Stimulated activated CD8-positive, alpha-beta memory T cell treated with anti-CD3 and anti-CD28 coated beads, Interleukin-12 subunit alpha, Interleukin-12 subunit beta, amount 100 ng/mL, for 4 hours (primary cell): ENCODE data around the gene MEA1.

Source experiments
- DNase-seq: peaks from one replicate; pipeline ENCODE4 v3.0.0-alpha.2; 2020; ENCODE audit warnings: low read depth

The MEA1 gene

DNA sequence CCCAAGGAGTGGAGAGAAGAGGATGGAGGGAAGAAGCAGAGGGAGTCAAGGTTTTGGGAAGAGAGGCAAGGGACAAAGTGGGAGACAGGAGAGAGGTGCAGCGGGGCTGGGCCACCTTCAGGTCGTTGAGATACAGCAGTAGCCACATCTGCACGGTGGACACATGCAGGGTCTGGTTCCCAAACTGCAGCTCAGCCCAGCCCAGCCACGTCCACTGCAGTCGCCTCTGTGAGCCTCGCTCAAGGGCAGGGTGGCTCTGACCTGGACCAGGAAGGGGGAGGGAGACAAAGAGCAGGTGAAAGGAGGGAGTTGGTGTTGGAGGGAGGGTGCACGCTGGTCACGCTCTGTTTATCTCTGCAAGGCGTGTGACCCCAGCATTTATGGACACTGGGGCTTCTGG, 25.0 kb upstream of the MEA1 start:
- DNase-seq = no peak

DNA sequence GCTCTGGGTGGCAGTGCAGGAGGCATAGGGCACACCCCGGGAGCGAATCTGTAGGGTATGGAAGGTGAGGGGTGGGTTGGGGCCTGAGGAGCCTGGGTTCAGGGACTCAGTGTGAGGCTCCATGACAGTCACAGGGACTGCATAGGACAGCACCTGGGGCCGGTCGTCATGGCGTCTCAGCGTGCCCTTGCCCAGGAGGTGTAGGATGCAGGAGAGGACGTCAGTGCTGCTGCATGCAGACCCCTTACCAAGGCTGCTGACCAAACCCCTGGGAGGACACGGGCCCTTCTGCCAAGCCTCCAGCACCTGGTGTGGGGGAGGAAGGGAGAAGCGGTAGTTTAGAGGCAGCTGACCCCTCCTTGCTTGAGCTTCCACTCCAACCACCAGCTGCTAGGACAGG, 24.0 kb upstream of the MEA1 start:
- no peak for DNase-seq

DNA sequence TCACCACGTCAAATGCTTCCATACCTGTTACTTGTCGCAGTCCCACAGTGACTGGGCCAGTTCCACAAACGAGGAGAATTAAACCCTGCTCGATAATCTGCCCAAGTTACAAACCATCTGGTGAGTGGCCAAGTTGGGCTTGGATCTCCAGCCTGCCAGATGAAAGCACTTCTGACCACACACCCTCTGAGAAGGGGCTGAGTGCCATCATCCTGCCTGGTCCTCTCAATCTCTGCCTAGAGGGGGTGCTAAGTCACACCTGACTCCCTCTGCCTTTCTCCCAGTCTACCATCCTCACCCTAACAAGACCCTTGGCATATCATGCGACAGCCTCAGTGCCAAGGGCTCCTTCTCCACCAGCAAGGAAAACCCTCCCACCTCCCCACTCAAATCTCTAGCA, 23.5 kb upstream of the MEA1 start:
- no peak for DNase-seq

DNA sequence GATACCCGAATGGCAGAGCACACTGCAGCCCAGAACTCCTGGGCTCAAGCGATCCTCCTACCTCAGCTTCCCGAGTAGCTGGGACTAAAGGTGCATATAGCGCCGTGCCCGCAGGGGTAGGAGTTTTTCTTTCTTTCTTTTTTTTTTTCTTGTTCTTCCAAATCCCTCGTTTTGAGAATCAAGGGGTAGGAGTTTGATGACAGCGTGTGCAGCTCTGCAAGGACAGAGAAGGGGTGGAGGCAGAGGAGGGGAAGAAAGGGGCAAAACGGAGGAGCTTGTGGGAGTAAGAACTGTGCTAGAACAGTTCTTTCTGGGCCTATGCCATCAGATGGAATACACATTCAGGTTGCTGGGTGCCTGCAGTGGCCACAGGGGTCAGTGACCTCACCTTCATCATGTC, 23.0 kb upstream of the MEA1 start:
- no peak for DNase-seq

DNA sequence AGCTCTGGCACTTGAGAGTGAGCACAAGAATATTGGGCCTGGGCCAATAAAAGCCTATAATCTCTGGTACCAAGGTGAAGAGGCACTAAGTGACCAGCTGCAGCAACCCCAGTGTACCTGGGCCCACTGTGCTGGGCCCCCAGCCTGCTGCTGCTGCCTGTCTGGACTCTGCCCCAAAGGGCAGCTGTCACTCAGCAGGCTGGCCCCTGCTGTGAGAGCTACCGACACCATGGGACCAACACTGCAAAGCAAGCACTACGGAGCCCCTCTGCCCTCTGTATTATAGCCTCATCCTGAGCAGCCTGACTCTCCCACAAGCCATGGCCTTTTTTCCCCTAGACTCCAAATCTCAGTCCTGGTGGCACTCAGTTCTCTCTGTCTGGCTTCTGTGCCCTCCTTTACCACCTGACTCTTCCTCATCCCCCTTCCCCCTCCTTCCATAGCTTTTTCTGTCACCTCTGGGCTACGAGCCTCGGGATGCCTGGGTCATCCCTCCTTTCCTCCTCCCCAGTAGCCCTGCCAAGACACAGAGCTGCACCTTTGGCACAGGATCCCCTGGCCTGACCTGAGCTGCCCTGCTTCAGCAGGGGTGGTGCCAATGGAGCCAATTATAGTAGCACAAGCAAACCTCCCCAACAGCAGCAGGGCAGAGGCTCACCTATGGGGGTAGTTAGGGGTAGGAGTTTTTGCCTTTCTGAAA, 21.9 kb upstream of the MEA1 start:
- DNase-seq = no peak

DNA sequence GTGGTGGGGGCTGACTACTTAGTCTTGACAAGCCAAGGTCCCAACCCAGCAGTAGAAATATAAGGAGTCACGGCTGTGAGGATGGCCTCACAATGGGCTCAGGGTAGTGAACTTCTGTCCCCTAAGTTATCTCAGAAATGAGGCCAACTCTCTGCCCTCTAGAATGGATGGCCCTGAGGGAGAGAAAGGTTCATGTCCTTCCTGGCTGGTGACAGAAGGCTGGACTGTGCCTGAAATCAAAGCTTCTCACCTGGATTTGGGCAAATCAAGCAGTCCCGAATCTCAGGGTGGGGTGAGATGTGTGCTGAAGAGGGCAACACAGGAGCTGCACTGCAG, 20.4 kb upstream of the MEA1 start:
- no peak for DNase-seq

DNA sequence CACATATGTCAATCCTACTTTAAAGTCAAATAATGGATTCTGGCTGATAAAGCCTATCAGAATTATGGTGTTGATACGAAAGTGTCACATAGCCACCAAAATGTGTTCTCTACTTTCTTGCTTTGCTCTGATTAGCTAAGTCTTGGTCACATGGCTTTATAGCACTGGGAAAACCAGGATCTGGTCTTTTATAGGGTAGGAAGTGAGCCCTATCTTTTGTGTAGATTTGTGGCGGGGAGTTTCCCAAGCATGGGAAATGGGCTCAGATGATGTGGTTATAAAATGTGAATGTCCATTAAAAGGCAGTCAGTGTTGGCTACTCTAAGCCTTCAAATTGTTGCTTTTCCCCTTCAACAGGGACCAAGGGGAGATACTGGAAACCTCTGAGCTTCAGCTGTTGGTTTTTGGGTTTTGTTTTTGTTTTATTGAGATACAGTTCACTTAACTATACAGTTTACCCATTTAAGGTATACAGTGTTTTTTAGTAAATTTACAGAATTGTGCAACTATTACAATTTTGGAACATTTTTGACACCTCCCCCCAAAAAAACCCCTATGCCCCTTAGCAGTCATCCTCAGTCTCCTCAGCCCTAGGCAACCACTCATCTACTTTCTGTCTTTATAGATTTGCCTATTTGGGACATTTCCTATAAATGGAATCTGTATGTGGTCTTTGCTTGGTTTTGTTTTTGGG, 19.9 kb upstream of the MEA1 start:
- no peak for DNase-seq

DNA sequence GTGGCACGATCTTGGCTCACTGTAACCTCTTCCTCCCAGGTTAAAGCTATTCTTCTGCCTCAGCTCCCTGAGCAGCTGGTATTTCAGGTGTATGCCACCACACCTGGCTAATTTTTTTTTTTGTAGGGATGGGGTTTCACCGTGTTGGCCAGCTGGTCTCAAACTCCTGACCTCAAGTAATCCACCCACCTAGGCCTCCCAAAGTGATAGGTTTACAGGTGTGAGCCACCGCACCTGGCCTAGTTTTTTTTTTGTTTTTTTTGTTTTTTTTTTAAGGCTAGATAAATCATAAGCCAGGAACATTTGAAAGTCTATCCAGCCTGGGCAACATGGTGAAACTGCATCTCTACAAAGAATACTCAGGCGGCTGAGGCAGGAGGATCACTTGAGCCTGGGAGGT, 18.6 kb upstream of the MEA1 start:
- no peak for DNase-seq

DNA sequence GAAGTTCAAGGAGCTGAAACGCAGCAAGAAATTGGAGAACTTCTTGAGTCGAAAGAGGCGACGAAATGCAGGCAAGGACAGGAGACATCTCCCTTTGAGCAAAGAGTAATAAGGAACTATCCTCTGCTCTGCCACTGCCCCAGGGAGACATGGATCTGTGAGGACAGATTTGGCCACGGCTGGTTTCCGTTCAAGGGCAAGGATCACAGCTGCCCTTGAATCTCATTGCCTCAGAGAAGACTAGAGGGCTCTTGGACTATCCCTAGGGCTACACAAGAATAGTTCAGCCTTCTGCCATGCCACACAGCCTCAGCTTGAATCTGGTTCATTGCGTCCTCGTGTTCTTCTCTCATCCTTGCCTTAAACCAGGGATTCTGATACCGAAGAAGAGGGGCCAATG, 15.4 kb upstream of the MEA1 start:
- DNase-seq = no peak

DNA sequence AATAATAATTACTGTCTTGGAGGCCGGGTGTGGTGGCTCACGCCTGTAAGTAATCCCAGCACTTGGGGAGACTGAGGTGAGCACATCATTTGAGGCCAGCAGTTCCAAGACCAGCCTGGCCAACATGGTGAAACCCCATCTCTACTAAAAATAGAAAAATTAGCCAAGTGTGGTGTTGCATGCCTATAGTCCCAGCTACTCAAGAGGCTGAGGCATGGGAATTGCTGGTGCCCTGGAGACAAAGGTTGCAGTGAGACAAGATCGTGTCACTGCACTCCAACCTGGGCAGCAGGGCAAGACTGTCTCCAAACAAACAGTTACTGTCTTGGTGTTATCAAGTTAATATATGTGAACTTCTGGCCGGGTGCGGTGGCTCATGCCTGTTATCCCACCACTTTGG, 12.6 kb upstream of the MEA1 start:
- DNase-seq = no peak

DNA sequence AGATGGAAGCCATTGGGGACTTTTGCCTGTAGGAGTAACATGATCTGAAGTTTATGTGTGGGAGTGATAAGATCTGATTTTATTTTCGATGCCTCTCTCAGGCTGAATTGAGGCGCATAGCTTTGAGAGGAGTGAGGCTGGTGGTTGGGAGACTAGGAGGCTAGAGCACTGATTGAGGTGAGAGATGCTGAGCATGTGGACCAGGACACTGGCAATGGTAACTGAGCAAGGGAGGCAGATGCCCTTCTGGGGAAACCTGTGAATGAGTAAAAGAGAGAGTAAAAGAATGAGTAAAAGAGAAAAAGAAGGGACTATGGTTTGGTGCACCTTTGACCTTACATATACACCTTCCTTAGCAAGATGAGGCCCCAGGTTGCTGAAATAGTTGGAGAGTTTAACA, 10.7 kb upstream of the MEA1 start:
- no peak for DNase-seq

DNA sequence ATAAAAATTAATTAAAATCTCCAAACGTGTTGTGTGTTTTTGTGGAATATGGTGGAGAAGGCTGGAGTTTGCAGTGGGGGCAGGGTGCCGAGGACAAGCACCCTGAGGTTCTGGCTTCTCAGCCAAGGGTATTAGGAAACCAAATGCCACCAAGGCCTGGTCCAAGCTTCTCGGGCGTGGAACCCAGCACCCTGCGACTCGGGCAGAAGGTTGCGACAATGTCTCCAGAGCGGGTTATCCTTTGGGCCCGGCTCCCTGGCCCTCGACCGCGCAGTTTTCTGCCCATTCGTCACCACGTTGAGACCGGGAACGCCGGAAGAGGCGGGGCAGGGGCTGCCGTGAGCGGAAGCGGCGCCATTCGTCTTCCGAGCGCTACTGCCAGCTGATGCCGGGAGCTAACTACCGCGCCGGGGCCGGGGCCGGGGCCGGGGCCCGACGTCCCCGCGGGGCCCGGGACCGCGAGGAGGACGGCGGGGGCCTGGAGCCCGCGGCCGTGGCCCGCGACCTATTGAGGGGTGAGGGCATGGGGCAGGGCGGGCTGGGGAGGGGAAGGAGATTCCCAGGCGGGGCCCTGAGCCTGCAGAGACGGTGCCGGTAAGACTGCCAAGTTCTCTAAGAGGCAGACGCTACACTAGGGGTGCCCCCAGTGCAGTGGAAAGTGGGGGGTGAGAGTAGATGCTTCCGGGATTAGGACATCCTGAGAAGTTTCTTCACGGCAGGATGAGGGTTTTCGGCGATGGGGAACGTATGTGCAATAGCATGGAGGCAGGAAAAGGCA, 7.7 kb upstream of the MEA1 start, which contains the start of gene RRP36:
TSS of gene RRP36 (plus strand) at position 354 of the 778 bp plus-strand sequence. CDS start at position 386, 32 bp downstream.
- peak; percentile 54 for DNase-seq

DNA sequence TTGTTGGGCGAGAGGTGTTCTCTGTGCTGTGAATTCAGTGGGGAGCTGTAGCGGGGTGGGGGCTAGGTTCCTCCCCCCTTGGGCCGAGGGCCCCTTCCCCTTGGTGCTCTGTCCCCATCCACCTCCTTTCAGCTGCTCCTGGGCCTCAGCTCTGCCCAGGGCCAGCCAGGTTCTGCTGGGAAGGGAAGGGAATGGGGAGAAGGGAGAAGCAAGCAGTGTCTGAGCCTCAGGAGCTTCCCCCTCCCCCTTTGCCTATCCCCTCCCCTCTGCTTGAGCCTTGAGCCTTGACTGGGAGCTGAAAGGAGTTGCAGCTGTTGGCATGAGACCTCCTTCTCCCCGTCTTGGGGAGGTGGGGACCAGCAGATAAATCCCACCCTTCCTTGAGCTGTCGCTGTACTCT, 7.1 kb upstream of the MEA1 start:
- DNase-seq = no peak

DNA sequence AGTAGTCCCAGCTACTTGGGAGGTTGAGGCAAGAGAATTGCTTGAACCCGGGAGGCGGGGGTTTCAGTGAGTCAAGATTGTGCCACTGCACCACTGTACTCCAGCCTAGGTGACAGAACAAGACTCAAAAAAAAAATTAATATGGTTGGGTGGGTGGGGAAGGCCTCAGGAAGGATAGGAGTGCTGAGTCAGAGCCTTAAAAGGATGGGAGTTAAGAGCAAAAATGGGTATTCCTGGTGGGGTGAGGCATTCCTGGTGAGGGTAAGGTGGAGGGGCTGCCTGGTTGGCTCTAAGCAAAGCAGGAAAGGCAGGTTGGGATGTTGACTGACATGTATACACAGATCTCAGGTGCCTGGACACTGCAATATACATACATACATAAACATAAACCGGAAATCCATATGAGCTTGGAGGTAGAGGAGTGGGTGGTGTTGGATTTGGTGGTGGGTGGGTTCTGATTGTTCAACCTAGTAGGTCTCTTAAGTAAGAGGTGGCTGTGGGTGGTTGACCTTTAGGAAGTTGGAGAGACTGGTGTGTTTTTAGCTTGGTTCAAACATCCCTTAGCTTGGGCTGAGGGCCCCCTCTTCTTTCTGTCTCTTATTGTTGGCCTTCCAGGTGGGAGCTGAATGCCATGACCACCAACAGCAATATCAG, 6.4 kb upstream of the MEA1 start:
- no peak for DNase-seq

DNA sequence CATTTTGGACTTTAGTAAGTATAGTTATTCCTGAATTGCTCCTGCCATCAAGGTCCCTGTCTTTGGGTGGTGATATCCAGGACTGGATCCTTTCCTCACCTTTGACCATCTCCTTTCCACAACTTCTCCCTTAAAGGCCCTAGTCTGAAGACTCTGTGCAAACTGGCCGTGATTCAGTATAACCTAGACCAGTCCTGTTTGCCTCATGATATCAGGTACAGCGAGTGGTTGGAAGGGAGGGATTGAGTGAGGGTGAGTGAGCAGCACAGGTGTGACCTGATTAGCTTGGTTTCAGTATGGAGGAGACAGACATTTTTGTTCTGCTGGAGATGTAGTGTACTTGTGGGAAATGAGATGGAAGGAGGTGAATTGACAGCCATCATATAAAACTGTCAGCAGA, 5.4 kb upstream of the MEA1 start:
- no peak for DNase-seq

DNA sequence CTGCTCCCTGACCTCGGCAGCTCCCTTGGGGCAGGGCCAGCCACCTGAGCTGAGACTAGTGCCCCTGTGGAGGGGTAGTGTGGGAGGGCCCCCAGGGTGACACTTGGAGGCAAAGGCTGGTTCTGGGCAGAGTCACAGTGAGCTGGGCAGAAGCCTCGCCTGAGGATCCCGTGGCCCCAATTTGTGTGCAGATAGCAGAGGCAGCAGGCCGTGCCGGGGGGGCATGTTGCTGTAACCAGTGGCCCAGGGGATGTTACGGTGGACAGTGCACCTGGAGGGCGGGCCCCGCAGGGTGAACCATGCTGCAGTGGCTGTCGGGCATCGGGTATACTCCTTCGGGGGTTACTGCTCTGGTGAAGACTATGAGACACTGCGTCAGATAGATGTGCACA, 3.2 kb upstream of the MEA1 start:
- DNase-seq = no peak

DNA sequence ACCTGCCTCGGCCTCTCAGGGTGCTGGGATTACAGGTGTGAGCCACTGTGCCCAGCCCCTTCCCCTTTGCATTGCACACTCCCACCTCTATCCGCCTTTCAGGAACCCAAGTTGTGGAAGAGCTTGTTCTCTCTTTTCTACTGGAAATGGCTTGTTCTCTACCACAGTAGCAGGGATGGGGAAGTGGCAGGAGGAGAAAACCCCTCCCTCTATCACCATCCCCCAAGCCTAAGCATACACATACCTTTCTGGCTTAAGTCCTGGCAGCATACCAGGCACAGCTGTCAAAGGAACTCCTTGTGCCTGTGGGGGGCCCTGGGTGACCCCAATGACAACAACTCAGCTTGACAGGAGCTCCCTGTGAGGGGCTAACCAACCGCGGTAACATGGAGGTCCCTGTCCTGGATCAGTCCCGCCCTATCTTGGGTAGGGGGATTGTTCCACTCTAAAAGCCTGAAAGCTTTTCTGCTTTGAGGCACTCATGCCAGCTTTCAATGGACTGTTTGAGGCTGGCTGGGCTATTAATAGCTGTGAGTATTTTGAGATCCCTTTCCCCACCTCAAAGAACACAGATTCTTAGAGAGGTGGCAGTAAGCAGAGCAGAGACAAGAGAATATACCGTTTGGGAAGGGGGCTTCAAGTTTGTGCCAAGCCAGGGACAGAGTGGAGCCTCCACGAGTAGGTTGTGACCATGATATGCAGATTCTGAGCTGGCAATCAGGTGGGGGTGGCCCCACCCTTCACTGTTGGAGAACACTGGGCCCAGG, 2.6 kb upstream of the MEA1 start:
- DNase-seq = no peak

DNA sequence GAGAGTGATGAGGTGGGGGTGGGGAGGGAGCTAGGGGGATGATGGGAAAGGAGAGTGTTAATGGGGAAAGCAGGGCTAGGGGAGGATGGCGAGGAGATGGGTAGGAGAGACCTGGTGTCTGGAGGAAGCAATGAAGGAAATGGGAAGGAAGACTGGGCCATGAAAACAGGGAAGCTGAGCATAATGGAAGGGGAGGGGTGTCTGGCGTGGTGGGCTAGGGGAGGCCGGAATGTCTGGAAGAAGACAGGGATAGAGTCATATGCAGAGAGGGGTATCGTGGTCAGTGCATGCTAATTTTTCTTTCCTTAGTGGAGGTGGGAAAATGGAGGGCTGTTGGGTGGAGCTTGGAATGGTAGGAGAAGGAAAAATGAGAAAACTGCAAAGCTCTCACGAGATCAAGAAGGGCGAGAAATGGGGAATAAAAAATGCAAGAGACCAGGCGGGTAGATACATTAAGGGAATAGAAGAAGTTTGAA, 726 bp upstream of the MEA1 start:
- DNase-seq = no peak

DNA sequence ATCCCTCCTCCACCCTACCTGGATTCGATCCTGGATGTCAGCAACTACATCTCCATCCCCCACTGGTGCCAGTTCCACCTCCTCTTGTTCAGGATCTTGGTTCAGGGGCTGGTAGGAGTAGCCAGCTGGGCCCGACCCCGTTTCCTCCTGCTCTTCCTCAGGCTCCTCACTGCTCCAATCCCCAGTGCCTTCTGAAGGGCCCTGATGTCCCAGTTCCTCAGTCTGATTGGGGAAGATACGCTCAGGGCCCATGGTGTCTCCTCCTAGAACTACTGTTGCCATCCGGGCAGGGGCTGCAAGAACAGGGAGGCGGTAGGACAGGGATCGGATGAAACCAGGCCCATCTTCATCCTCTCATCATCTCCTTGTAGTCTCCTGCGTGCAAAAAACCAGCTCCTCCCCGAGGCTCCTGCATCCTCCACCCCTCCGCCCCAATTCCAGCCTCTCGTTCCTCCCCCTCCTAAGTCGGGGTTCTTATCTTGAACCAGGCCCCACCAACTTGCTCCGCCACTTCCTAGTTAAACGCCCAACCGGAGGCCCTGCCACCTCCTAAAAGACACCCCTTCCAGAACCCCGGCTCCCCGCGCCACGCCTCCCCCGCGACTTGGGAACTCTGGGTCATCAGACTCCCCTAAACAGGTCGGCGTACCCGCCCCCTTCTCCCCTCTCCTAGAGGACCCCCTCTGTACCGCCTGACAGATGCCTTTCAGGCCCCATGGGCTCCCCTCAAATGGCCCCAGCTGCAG, 476 bp downstream of the MEA1 start:
- no peak for DNase-seq

DNA sequence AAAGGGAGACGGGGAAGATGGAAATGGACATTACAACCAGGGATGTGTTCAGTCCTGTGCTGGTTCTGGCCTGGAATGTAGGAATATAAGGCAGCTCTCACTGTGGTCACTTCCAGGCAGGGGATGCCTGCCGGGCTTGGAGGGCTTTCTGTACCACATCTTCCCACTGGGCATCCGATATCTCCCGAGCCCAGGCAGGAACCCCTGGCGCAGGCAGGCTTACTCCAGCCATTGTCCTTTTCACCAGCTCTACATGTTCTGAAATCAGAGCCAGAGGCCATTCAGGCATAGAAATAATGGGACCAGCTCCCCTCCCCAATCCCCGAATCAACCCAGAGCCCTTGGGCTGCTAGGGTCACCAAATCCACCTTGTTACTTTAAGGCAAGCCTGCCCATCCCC, 1.4 kb downstream of the MEA1 start:
- DNase-seq = no peak

DNA sequence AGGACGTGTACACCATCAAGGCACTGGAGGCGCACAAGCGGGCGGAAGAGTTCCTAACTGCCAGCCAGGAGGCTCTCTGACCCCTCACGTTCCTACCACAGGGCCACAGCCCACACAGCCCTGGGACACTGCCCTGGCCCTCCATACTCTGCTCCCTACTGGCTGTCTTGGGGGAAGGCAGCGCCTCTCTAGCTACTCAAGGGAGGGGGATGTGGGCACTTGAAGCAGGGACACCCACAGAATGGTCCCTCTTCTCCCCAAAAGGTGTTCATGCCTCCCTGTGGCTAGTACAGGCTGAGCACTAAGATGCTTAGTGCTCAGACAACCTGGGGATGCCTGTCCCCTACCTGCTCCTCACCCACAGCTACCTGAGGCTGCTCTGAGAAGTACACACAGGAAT, 2.5 kb downstream of the MEA1 start:
- no peak for DNase-seq
